Measurements from ENCODE around the gene PLS1.

GRCh38 chr3:142563496-142563997 is 32.6 kb upstream of the PLS1 start:
- TF ChIP-seq SP1 (IDR thresholded peaks at IDR 0.05; ENCODE audit: low read depth, low read length) = no peak
- no peak for TF ChIP-seq GABPA (IDR thresholded peaks at IDR 0.05; ENCODE audit: borderline replicate concordance, insufficient read depth, low read length)
- TF ChIP-seq RFX5 (IDR thresholded peaks at IDR 0.05; ENCODE audit: borderline replicate concordance, low read depth, low read length) = no peak
- TF ChIP-seq CTCF (IDR thresholded peaks at IDR 0.05; ENCODE audit: control extremely low read depth in 1 of 3, insufficient read depth in 1 of 3, low read depth in 1 of 3, low read length in 3 of 3) = no peak
- no peak for TF ChIP-seq YY1 (IDR thresholded peaks at IDR 0.05; ENCODE audit: low read depth, low read length)
- TF ChIP-seq NRF1 (IDR thresholded peaks at IDR 0.05; ENCODE audit: low read depth, low read length) = no peak
- TF ChIP-seq CEBPB (IDR thresholded peaks at IDR 0.05; ENCODE audit: low read depth, low read length) = no peak
- TF ChIP-seq SIN3A (conservative IDR thresholded peaks at IDR 0.05 in 1 of 2, IDR thresholded peaks at IDR 0.05 in 1 of 2; ENCODE audit: low read depth in 1 of 2, low read length in 2 of 2) = no peak
- no peak for TF ChIP-seq SUZ12 (IDR thresholded peaks at IDR 0.05; ENCODE audit: low read length)
